K562 (cell line): ENCODE measurements around the gene DIO3.

Experiments
- ADNP ChIP-seq: fragments of 200-800 bp; sonication (Bioruptor generic); IDR thresholded peaks from 2 replicates; pipeline ENCODE4 v1.6.1; 2016; ENCODE audit warnings: missing genetic modification characterization, missing compliant biosample characterization
- MEF2D ChIP-seq: conservative IDR thresholded peaks from 2 replicates; pipeline ENCODE4 v1.6.1; 2016; ENCODE audit warnings: low read depth, missing genetic modification characterization, missing compliant biosample characterization
- MTA2 ChIP-seq: fragments of 450-650 bp; IDR thresholded peaks from 2 replicates; pipeline ENCODE4 v1.6.1; 2016; ENCODE audit warnings: low read depth
- RHOXF2B ChIP-seq: fragments of 250-450 bp; sonication (Bioruptor Pico); conservative IDR thresholded peaks from 2 replicates; pipeline ENCODE4 v1.5.1; 2021

GRCh38 chr14:101553931-101554330, 7.4 kb upstream of the DIO3 start:
- TF ChIP-seq ADNP (tag): no peak
- TF ChIP-seq MEF2D (tag): no peak
- TF ChIP-seq MTA2: no peak
- TF ChIP-seq RHOXF2B (CRISPR knock-in tag): no peak
